Measurements from ENCODE around the gene TEAD1.

GRCh38 chr11:12876340-12876739, 202.1 kb downstream of the TEAD1 start:
- TF ChIP-seq CTCF (IDR thresholded peaks at IDR 0.05) (no peak), POLR2A (IDR thresholded peaks at IDR 0.05) (no peak)
